ENCODE measurements around the gene MSH6.

Gene MSH6

DNA sequence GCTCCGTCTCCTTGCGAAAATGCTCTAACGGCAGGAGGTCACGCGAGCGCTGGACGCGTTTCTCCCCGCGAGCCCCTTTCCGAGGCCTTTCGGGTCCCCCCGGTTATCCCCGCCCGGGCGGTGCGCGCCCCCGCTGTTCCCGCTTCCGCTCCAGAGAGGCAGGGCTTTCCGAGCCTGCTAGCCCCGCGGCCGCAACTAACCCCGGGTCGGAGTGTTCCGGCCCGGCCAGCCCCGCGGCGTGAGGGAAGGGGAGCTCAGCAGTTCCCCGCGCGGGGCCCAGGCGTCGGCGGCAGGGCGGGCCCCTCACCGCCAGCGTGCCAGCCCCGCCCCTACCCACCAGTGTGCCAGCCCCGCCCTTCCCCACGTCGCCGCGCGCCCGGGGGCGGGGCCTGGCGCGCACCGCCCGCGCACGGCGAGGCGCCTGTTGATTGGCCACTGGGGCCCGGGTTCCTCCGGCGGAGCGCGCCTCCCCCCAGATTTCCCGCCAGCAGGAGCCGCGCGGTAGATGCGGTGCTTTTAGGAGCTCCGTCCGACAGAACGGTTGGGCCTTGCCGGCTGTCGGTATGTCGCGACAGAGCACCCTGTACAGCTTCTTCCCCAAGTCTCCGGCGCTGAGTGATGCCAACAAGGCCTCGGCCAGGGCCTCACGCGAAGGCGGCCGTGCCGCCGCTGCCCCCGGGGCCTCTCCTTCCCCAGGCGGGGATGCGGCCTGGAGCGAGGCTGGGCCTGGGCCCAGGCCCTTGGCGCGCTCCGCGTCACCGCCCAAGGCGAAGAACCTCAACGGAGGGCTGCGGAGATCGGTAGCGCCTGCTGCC is at the start of gene MSH6:
TSS of gene MSH6 (plus strand) at position 475 of the 815 bp plus-strand sequence. CDS start at position 564, 89 bp downstream.
- peak; percentile 85 to 92 for ATAC-seq

GRCh38 chr2:47735136-47735869 is 47.6 kb upstream of the MSH6 start:
- ATAC-seq: no peak

DNA sequence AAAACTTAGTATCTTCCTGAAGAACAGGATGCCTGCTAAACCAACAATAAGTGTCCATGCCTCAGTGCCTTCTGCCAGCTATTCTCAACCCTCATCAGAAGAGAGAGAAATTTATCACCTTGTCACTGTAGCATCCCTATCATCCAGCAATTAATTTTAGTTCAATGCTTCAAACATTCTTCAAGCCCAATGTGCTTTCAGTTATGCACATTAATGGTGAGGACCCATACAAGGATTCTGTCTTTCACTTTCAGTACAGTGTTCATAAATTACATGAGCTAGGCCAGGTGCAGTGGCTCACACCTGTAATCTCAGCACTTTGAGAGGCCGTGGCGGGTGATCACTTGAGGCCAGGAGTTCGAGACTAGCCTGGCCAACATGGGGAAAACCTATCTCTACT is 47.0 kb upstream of the MSH6 start:
- no peak for ATAC-seq

GRCh38 chr2:47737191-47737975 is 45.6 kb upstream of the MSH6 start:
- no peak for ATAC-seq

DNA sequence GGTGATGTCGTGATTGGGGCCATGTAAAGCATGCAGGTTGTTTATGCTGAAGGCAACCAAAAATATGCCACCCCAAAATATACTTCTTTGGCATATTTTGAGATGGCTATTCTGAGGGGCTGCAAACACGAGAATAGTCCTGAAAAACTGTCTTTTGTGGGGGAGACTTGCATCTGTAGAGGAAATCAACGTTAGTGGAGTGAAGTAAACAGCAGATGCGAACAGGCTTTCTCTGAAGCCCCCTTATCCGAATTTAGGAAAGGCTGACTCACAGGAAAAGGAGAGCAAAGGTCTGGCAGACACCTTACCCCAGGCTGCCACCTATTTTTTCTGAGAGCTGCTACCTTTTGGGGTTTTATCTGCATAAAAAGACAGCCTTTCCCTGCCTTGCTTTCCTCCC is 44.6 kb upstream of the MSH6 start:
- ATAC-seq: no peak

- no peak for ATAC-seq
Observed at GRCh38 chr2:47741101-47741500, 41.8 kb upstream of the MSH6 start.

- ATAC-seq: no peak
Observed at GRCh38 chr2:47741637-47742036, 41.3 kb upstream of the MSH6 start.

DNA sequence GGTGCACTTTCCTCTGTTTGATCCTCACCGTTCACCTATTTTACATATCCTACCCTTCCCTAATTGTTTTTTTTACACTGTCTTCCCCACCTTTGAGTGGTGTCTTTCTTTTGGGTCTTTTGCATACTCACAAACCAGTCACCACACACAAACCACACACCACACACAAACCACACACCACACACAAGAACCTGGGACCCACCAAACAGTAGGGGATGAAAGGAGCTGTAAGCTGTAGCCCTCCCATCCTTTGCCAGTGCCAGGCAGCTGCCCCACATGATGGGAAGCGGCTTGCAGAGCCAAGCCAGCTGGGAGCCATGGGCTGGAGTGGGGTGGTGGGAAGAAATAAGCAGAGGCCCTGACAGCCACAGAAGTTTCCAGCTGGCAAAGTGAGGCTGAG is 38.9 kb upstream of the MSH6 start:
- ATAC-seq: no peak

DNA sequence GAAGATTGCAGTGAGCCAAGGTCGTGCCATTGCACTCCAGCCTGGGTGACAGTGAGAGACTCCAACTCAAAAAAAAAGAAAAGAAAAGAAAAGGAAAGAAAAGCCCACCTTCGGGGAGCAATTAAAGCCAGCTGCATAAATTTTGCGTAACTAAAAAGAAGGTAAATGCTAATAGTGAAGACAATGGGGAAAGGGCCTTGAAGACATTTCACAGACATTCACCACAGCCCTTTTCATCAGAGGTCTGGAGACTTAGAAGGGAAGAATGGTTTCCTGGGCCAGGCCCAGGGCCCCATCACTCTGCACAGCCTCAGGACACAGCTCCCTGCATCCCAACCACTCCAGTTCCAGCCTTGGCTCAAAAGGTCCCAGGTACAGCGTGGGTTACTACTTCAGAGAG is 35.1 kb upstream of the MSH6 start:
- ATAC-seq: no peak

DNA sequence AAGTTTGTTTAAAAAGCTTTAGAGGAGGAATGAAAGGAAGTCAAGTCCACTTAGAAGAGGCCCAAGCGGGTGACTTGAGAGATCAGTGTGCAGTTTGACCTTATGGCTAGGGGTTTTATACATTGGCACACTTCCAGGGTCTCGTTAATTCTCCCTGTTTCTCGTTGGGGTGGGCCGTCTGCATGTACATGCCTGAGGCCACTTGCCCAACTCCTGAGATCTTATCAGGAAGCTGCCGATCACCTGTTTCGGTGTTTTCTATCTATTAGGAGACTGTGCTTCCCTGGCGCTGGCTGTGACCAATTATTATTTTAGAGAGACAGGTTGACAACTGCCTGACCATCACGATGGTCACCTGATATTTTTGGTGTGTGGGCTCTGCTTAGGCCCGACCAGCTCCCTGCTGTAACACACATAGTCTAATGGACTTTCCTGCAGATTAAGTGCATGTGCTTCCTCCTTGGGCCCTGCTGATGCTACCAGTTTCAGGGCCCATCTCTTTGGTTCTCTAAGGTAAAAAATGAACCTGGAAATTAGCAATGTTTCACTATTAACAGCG is 31.0 kb upstream of the MSH6 start:
- ATAC-seq: no peak

DNA sequence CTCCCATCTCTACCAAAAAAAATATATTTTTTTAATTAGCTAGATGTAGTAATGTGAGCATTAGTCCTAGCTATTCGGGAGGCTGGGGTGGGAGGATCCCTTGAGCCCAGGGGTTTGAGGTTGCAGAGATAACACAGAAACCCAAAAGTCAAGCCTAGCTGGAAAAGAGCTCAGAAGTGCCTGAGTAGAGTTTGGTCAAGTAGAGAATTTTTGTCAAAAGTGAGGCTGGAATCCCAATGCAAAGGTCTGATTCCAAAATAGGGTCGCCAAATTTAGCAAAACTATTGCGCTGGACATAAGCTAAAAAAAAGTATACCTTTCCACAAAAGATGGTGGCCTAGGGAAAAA is 15.5 kb upstream of the MSH6 start:
- ATAC-seq: no peak

GRCh38 chr2:47767880-47768609 is 14.9 kb upstream of the MSH6 start:
- peak; percentile 78 to 84 for ATAC-seq

GRCh38 chr2:47769318-47769717 is 13.6 kb upstream of the MSH6 start:
- no peak for ATAC-seq

- ATAC-seq: no peak
Observed at GRCh38 chr2:47771211-47771610, 11.7 kb upstream of the MSH6 start.

DNA sequence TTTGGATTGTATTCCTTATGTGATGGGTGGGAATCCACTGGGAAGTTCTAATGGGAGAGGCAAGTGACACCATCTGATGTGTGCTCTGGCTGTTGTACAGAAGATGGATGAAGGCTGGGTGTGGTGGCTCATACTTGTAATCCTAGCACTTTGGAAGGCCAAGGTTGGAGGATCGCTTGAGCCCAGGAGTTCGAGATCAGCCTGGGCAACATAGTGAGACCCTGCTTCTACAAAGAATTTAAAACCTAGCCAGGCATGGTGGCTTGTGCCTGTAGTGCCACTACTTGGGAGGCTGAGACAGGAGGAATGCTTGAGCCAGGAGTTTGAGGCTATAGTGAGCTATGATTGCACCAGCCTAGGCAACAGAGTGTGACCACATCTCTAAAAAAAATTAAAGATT is 10.6 kb upstream of the MSH6 start:
- ATAC-seq: no peak

GRCh38 chr2:47774567-47774966 is 8.4 kb upstream of the MSH6 start:
- ATAC-seq: no peak

DNA sequence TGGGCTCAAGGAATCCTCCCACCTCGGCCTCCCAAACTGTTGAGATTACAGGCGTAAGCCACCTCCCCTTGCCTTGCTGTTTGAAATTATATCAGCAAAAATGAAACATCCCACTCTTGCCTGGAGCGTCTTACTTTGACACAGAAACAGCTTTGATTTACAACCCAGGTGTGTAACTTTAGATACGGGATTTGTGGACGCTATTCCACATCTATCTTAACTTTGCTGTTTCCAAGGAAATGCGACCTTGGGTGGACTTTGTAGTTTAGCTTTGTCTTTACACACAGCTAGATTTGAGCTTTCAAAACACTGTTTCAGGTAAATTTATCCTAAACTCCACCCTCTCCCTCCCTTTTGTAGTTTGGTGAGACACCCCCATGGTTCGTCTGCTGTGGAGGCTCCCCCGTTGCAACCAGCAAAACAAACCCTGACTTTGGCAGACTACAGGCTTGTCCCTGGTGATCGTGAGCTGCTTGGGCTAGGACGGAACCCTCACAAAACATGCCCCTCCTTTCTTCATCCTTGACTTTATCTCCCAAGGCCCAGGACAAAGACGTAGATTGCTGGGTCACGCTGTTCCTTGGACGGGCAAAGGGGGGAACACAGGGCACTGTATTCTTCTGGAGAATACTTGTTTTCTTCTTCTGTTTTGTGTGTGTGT is 5.5 kb upstream of the MSH6 start:
- ATAC-seq: no peak

- ATAC-seq: no peak
Observed at GRCh38 chr2:47778698-47779425, 4.1 kb upstream of the MSH6 start.

DNA sequence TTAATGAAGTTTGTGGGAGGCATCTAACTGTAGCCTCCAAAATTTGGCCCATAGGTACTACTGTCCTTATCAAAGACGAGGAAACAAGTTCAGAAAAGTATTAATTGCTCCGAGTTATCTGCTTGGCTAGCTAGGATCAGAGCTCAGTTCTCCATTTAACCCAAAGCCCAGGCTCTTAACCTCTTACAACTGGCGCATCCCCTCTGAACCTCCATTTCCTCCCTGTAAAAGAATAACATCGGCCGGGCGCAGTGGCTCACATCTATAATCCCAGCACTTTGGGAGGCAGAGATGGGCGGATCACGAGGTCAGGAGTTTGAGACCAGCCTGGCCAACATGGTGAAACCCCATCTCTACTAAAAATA is 3.5 kb upstream of the MSH6 start:
- ATAC-seq: no peak

DNA sequence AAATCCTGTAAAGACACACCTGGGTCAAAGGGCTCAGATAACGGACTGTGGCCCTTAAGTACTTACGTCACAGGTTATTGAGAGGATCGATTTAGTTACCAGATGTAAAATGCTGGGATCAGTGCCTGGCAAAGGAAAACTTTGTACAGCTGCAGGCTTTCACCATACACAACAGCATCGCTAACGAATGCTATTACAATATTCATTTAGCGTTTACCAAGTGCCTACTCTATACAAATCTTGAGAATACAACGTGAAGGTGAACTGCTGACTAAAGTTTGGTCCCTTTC is 619 bp upstream of the MSH6 start:
- ATAC-seq: no peak

Measured in activated CD4-positive, CD25-positive, alpha-beta regulatory T cell treated with anti-CD3 and anti-CD28 coated beads, Interleukin-2, amount 50 U/mL, for 24 hours (primary cell).